Stimulated activated CD8-positive, alpha-beta memory T cell treated with anti-CD3 and anti-CD28 coated beads, Interleukin-2, amount 100 ng/mL, for 1 hour (primary cell): Measurements from ENCODE around the gene TRPM2.
"Not testable (repeated sequence)": the region's sequence is repeated elsewhere in the genome, so short reads cannot be mapped to it uniquely, and the experiment has no call there.

Experiments used
- DNase-seq, 2 donors: peaks; one replicate each; pipeline ENCODE4 v3.0.0-alpha.2; 2020; ENCODE audit warnings: low read depth in 2 of 2

The TRPM2 gene

GRCh38 chr21:44375281-44375651 is 21.8 kb downstream of the TRPM2 start:
- DNase-seq, result peak in 1 of 2 donors; percentile 16

GRCh38 chr21:44375761-44376241 is 22.4 kb downstream of the TRPM2 start:
- no peak for DNase-seq

GRCh38 chr21:44376606-44377005 is 23.2 kb downstream of the TRPM2 start:
- DNase-seq, result no peak

GRCh38 chr21:44377201-44377921 is 23.9 kb downstream of the TRPM2 start:
- no peak for DNase-seq

- DNase-seq, result no peak
Measured at GRCh38 chr21:44377922-44378645, 24.7 kb downstream of the TRPM2 start.

- no peak for DNase-seq
Measured at GRCh38 chr21:44378646-44379514, 25.5 kb downstream of the TRPM2 start.

- DNase-seq, result no peak
Measured at GRCh38 chr21:44379515-44379848, 26.1 kb downstream of the TRPM2 start.

- no peak for DNase-seq
Measured at GRCh38 chr21:44379991-44380865, 26.8 kb downstream of the TRPM2 start.

- no peak for DNase-seq
Measured at GRCh38 chr21:44380876-44381275, 27.5 kb downstream of the TRPM2 start.

- DNase-seq, result no peak
Measured at GRCh38 chr21:44381874-44382273, 28.5 kb downstream of the TRPM2 start.

- no peak for DNase-seq
Measured at GRCh38 chr21:44382536-44382935, 29.1 kb downstream of the TRPM2 start.

- DNase-seq, result no peak
Measured at GRCh38 chr21:44383216-44383615, 29.8 kb downstream of the TRPM2 start.

GRCh38 chr21:44384968-44385367 is 31.5 kb downstream of the TRPM2 start:
- DNase-seq, result no peak

GRCh38 chr21:44389335-44389734 is 35.9 kb downstream of the TRPM2 start:
- no peak for DNase-seq

GRCh38 chr21:44390886-44391285 is 37.5 kb downstream of the TRPM2 start:
- DNase-seq, result no peak

- DNase-seq, result no peak
Measured at GRCh38 chr21:44391345-44392091, 38.1 kb downstream of the TRPM2 start.

GRCh38 chr21:44392185-44392584 is 38.8 kb downstream of the TRPM2 start:
- DNase-seq, result no peak

GRCh38 chr21:44392916-44393315 is 39.5 kb downstream of the TRPM2 start:
- no peak for DNase-seq

- DNase-seq, result no peak
Measured at GRCh38 chr21:44394733-44395132, 41.3 kb downstream of the TRPM2 start.

- no peak for DNase-seq
Measured at GRCh38 chr21:44395260-44395659, 41.8 kb downstream of the TRPM2 start.

GRCh38 chr21:44396803-44397202 is 43.4 kb downstream of the TRPM2 start:
- DNase-seq, result not testable (repeated sequence)
